Heart left ventricle (tissue), 13 donors: ENCODE results near the gene CCNY.

Source experiments
- CTCF ChIP-seq, 12 donors: fragments of 200-600 bp; sonication (generic) in 4 of 12; IDR thresholded peaks; one replicate each; pipeline versions ENCODE4 v1.5.0 to v1.8.0; 2018 to 2022; ENCODE audit warnings: antibody characterized with exemption in 12 of 12, mild to moderate bottlenecking in 5 of 12
- POLR2A ChIP-seq, 2 donors: fragments of 450-650 bp; IDR thresholded peaks; one replicate each; pipeline ENCODE4 v1.6.1; 2017; ENCODE audit warnings: antibody characterized with exemption in 2 of 2, mild to moderate bottlenecking in 2 of 2, moderate library complexity in 2 of 2
- donor health status: ischemic (EF 13 %, LVEDD 7.1; RV severe dilation, severe dysfunction).
- donor health status: DM: no; HTN: yes; CAD: no.
- donor health status: DM: no; HTN: no; CAD: no.
- donor health status: ischemic (EF 25% LVEDD 6.9; RV normal size, moderate dysfunction).
- donor health status: ischemic (EF 25% LVEDD 5.7; RV mildly dilated, moderate dysfunction).
- donor health status: ischemic (EF 35%, LVEDD 5.7; RV mildly dilated, moderate dysfunction).
- donor health status: nonischemic (EF 11% LVEDD 7.7; RV severe dilation, severe dysfunction).
- donor health status: DM: yes; HTN: yes; CAD: no.
- donor health status: PGD.
- donor health status: ischemic (EF 29% LVEDD 5.4; RV normal size, mild dysfunction).
- donor health status: nonischemic (EF 23%, LVEDD 6.1; RV moderate dilation, normal function).

GRCh38 chr10:35613597-35614226 is 277.4 kb downstream of the CCNY start:
- peak in 9 of 12 donors; percentile 24 to 55 (median 34) for TF ChIP-seq CTCF (IDR thresholded peaks at IDR 0.05)
- no peak for TF ChIP-seq POLR2A (IDR thresholded peaks at IDR 0.05)
